ENCODE results near the gene SCFD2.

Gene SCFD2

GRCh38 chr4:52883707-52884669 lies 481.9 kb downstream of the SCFD2 start:
- DNase-seq (ENCODE audit: low read depth), result no peak
- no peak for TF ChIP-seq CTCF (conservative IDR thresholded peaks at IDR 0.05; ENCODE audit: control insufficient read depth, insufficient read depth, low read depth, low read length)
- no peak overlapping the region for H3K4me3 ChIP-seq (ENCODE audit: control insufficient read depth, low read depth, low read length)

GRCh38 chr4:52883183-52883621 lies 482.7 kb downstream of the SCFD2 start:
- TF ChIP-seq CTCF (conservative IDR thresholded peaks at IDR 0.05; ENCODE audit: control insufficient read depth, insufficient read depth, low read depth, low read length), result no peak
- no peak overlapping the region for H3K4me3 ChIP-seq (ENCODE audit: control insufficient read depth, low read depth, low read length)
- no peak for DNase-seq (ENCODE audit: low read depth)

- TF ChIP-seq CTCF (conservative IDR thresholded peaks at IDR 0.05; ENCODE audit: control insufficient read depth, insufficient read depth, low read depth, low read length), result no peak
Measured at GRCh38 chr4:52880994-52881393, 484.9 kb downstream of the SCFD2 start.

GRCh38 chr4:52879471-52879870 lies 486.4 kb downstream of the SCFD2 start:
- no peak for TF ChIP-seq CTCF (conservative IDR thresholded peaks at IDR 0.05; ENCODE audit: control insufficient read depth, insufficient read depth, low read depth, low read length)
- no peak for DNase-seq (ENCODE audit: low read depth)
- H3K4me3 ChIP-seq (ENCODE audit: control insufficient read depth, low read depth, low read length), result no peak overlapping the region

More at GRCh38 chr4:52880994-52881393, 484.9 kb downstream of the SCFD2 start:
- DNase-seq (ENCODE audit: low read depth), result no peak
- H3K4me3 ChIP-seq (ENCODE audit: control insufficient read depth, low read depth, low read length), result no peak overlapping the region

GRCh38 chr4:52877694-52878093 lies 488.2 kb downstream of the SCFD2 start:
- no peak for TF ChIP-seq CTCF (conservative IDR thresholded peaks at IDR 0.05; ENCODE audit: control insufficient read depth, insufficient read depth, low read depth, low read length)
- no peak overlapping the region for H3K4me3 ChIP-seq (ENCODE audit: control insufficient read depth, low read depth, low read length)
- DNase-seq (ENCODE audit: low read depth), result no peak

GRCh38 chr4:52877036-52877435 lies 488.8 kb downstream of the SCFD2 start:
- H3K4me3 ChIP-seq (ENCODE audit: control insufficient read depth, low read depth, low read length), result no peak overlapping the region
- DNase-seq (ENCODE audit: low read depth), result no peak
- no peak for TF ChIP-seq CTCF (conservative IDR thresholded peaks at IDR 0.05; ENCODE audit: control insufficient read depth, insufficient read depth, low read depth, low read length)

All from fibroblast of mammary gland (primary cell).